ENCODE data around the gene CHI3L2. TPM values are rescaled to one million over a fixed set of nuclear protein-coding genes. Genes with fewer than 3 reads are reported as not detected.
"Not testable (repeated sequence)": the region's sequence is repeated elsewhere in the genome, so short reads cannot be mapped to it uniquely, and the experiment has no call there.

CHI3L2 gene
- polyA plus RNA-seq, 2 donors: 0.28 to 0.49 TPM

GRCh38 chr1:111209622-111210021, 17.9 kb upstream of the CHI3L2 start:
- H3K9me3 ChIP-seq (ENCODE audit: control insufficient read depth in 2 of 2, insufficient read depth in 1 of 2, low read depth in 1 of 2, low read length in 1 of 2): no peaks in the 10 kb centered on the region
- H3K36me3 ChIP-seq (ENCODE audit: control insufficient read depth in 2 of 2, insufficient read depth in 2 of 2, low read length in 1 of 2): no peaks in the 10 kb centered on the region
- H3K27ac ChIP-seq (ENCODE audit: low read depth in 2 of 2, low read length in 1 of 2): no peak overlapping the region
- WGBS, 2 donors: 45 to 70% methylated on average over 4 of the region's 4 CpGs
- no peak overlapping the region for H3K4me3 ChIP-seq (ENCODE audit: low read depth in 1 of 2, low read length in 2 of 2)
- peaks cover 0 to 5% of the 10 kb centered on the region in 2 donors for H3K4me1 ChIP-seq (ENCODE audit: control insufficient read depth in 2 of 2, insufficient read depth in 2 of 2, low read length in 1 of 2)
- H3K27me3 ChIP-seq (ENCODE audit: control insufficient read depth in 1 of 2, insufficient read depth in 2 of 2, low read length in 2 of 2): no peaks in the 10 kb centered on the region

- no peak overlapping the region for H3K4me3 ChIP-seq (ENCODE audit: low read depth in 1 of 2, low read length in 2 of 2)
- H3K27me3 ChIP-seq (ENCODE audit: control insufficient read depth in 1 of 2, insufficient read depth in 2 of 2, low read length in 2 of 2): no peaks in the 10 kb centered on the region
- peaks cover 0 to 4% of the 10 kb centered on the region in 2 donors for H3K4me1 ChIP-seq (ENCODE audit: control insufficient read depth in 2 of 2, insufficient read depth in 2 of 2, low read length in 1 of 2)
- H3K36me3 ChIP-seq (ENCODE audit: control insufficient read depth in 2 of 2, insufficient read depth in 2 of 2, low read length in 1 of 2): no peaks in the 10 kb centered on the region
- 92 to 95% methylated on average over 1 of the region's 1 CpG for WGBS, 2 donors
- no peaks in the 10 kb centered on the region for H3K9me3 ChIP-seq (ENCODE audit: control insufficient read depth in 2 of 2, insufficient read depth in 1 of 2, low read depth in 1 of 2, low read length in 1 of 2)
- no peak overlapping the region for H3K27ac ChIP-seq (ENCODE audit: low read depth in 2 of 2, low read length in 1 of 2)
Observed at GRCh38 chr1:111211921-111212320, 15.6 kb upstream of the CHI3L2 start.

DNA sequence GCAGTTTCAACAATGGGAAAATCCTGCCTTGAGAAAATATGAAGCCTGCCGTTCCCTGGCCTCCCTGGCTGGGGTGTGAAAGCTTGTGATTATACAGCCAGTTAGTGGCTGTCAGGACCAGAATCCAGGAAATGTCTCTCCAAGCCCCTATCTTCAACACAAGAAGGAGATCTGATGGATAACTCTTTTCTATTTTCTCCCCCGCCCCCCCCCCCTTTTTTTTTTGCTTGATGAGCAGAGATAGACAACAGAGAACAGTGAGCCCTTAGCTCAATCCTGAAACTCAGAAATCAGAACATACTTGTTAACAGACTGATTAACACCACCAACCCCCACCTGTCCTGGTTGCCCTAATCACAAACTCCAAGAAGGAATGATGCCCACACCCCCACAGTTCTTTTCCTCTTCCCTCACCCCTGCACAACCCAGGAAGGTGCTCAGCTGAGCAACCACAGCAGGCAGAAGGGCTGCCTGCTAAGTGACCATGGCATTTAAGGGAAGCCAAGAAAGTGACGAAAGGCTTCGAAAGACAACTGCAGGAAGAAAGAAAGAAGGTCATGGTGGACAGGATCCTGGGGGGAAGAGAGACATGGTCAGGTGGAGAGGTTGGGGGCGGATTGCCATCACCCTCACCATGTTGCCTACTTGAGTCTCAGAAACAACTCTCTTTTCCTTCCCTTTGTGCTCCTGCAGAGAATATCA, 14.7 kb upstream of the CHI3L2 start:
- no peak overlapping the region for H3K4me3 ChIP-seq (ENCODE audit: low read depth in 1 of 2, low read length in 2 of 2)
- H3K4me1 ChIP-seq (ENCODE audit: control insufficient read depth in 2 of 2, insufficient read depth in 2 of 2, low read length in 1 of 2): peaks cover 0 to 4% of the 10 kb centered on the region in 2 donors
- WGBS, 2 donors: 81 to 88% methylated on average over 5 of the region's 5 CpGs
- H3K27me3 ChIP-seq (ENCODE audit: control insufficient read depth in 1 of 2, insufficient read depth in 2 of 2, low read length in 2 of 2): no peaks in the 10 kb centered on the region
- H3K36me3 ChIP-seq (ENCODE audit: control insufficient read depth in 2 of 2, insufficient read depth in 2 of 2, low read length in 1 of 2): no peaks in the 10 kb centered on the region
- H3K27ac ChIP-seq (ENCODE audit: low read depth in 2 of 2, low read length in 1 of 2): no peak overlapping the region
- no peaks in the 10 kb centered on the region for H3K9me3 ChIP-seq (ENCODE audit: control insufficient read depth in 2 of 2, insufficient read depth in 1 of 2, low read depth in 1 of 2, low read length in 1 of 2)

DNA sequence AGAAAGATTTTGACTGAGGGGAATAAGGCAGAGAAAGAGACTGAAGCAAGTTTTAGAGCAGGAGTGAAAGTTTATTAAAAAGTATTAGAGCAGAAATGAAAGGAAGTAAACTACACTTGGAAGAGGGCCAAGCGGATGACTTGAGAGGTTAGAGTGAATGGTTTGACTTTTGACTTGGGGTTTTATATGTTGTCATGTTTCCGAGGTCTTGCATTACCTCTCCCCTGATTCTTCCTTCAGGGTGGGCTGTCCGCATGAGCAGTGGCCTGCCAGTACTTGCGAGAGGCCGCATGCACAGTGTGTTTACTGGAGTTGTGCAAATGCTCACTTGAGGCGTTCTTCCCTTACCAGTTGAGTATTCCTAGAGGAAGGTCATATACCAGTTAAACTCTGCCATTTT, 14.1 kb upstream of the CHI3L2 start:
- Histone ChIP-seq H3K27me3 (ENCODE audit: control insufficient read depth in 1 of 2, insufficient read depth in 2 of 2, low read length in 2 of 2) (no peaks in the 10 kb centered on the region), H3K27ac (ENCODE audit: low read depth in 2 of 2, low read length in 1 of 2) (no peak overlapping the region), H3K4me1 (ENCODE audit: control insufficient read depth in 2 of 2, insufficient read depth in 2 of 2, low read length in 1 of 2) (peaks cover 0 to 4% of the 10 kb centered on the region in 2 donors), H3K4me3 (ENCODE audit: low read depth in 1 of 2, low read length in 2 of 2) (no peak overlapping the region), H3K9me3 (ENCODE audit: control insufficient read depth in 2 of 2, insufficient read depth in 1 of 2, low read depth in 1 of 2, low read length in 1 of 2) (no peaks in the 10 kb centered on the region), H3K36me3 (ENCODE audit: control insufficient read depth in 2 of 2, insufficient read depth in 2 of 2, low read length in 1 of 2) (no peaks in the 10 kb centered on the region)
- WGBS, 2 donors: 83 to 85% methylated on average over 6 of the region's 6 CpGs

- no peak overlapping the region for H3K4me3 ChIP-seq (ENCODE audit: low read depth in 1 of 2, low read length in 2 of 2)
- H3K36me3 ChIP-seq (ENCODE audit: control insufficient read depth in 2 of 2, insufficient read depth in 2 of 2, low read length in 1 of 2): no peaks in the 10 kb centered on the region
- no peak overlapping the region for H3K27ac ChIP-seq (ENCODE audit: low read depth in 2 of 2, low read length in 1 of 2)
- peaks cover 0 to 4% of the 10 kb centered on the region in 2 donors for H3K4me1 ChIP-seq (ENCODE audit: control insufficient read depth in 2 of 2, insufficient read depth in 2 of 2, low read length in 1 of 2)
- no peaks in the 10 kb centered on the region for H3K27me3 ChIP-seq (ENCODE audit: control insufficient read depth in 1 of 2, insufficient read depth in 2 of 2, low read length in 2 of 2)
- H3K9me3 ChIP-seq (ENCODE audit: control insufficient read depth in 2 of 2, insufficient read depth in 1 of 2, low read depth in 1 of 2, low read length in 1 of 2): no peaks in the 10 kb centered on the region
- 65 to 75% methylated on average over 6 of the region's 6 CpGs for WGBS, 2 donors
Observed at GRCh38 chr1:111214074-111214801, 13.3 kb upstream of the CHI3L2 start.

- Histone ChIP-seq H3K36me3 (ENCODE audit: control insufficient read depth in 2 of 2, insufficient read depth in 2 of 2, low read length in 1 of 2) (no peaks in the 10 kb centered on the region), H3K9me3 (ENCODE audit: control insufficient read depth in 2 of 2, insufficient read depth in 1 of 2, low read depth in 1 of 2, low read length in 1 of 2) (no peaks in the 10 kb centered on the region), H3K4me1 (ENCODE audit: control insufficient read depth in 2 of 2, insufficient read depth in 2 of 2, low read length in 1 of 2) (peaks cover 0 to 4% of the 10 kb centered on the region in 2 donors), H3K4me3 (ENCODE audit: low read depth in 1 of 2, low read length in 2 of 2) (no peak overlapping the region), H3K27ac (ENCODE audit: low read depth in 2 of 2, low read length in 1 of 2) (peak overlapping the region in 1 of 2 donors; percentile 29), H3K27me3 (ENCODE audit: control insufficient read depth in 1 of 2, insufficient read depth in 2 of 2, low read length in 2 of 2) (no peaks in the 10 kb centered on the region)
- 79 to 84% methylated on average over 7 of the region's 7 CpGs for WGBS, 2 donors
Observed at GRCh38 chr1:111214884-111215283, 12.6 kb upstream of the CHI3L2 start.

DNA sequence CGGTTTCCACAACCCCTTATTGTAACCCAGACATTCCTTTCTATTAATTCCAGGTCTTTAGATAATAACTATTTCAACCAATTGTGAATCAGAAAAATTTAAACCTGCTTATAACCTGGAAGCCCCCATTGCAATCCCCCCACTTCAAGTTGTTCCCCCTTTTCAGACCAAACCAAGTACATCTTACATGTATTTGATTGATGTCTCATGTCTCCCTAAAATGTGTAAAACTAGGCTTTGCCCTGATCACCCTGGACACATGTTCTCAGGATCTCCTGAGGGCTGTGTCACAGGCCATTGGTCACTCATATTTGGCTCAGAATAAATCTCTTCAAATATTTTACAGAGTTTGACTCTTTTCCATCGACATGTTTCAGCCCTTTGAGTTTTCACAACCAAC, 12.2 kb upstream of the CHI3L2 start:
- H3K36me3 ChIP-seq (ENCODE audit: control insufficient read depth in 2 of 2, insufficient read depth in 2 of 2, low read length in 1 of 2); H3K4me3 ChIP-seq (ENCODE audit: low read depth in 1 of 2, low read length in 2 of 2); H3K27me3 ChIP-seq (ENCODE audit: control insufficient read depth in 1 of 2, insufficient read depth in 2 of 2, low read length in 2 of 2); H3K9me3 ChIP-seq (ENCODE audit: control insufficient read depth in 2 of 2, insufficient read depth in 1 of 2, low read depth in 1 of 2, low read length in 1 of 2); H3K27ac ChIP-seq (ENCODE audit: low read depth in 2 of 2, low read length in 1 of 2); H3K4me1 ChIP-seq (ENCODE audit: control insufficient read depth in 2 of 2, insufficient read depth in 2 of 2, low read length in 1 of 2): not testable (repeated sequence)
- 84 to 87% methylated on average over 2 of the region's 2 CpGs for WGBS, 2 donors

- H3K9me3 ChIP-seq (ENCODE audit: control insufficient read depth in 2 of 2, insufficient read depth in 1 of 2, low read depth in 1 of 2, low read length in 1 of 2): no peaks in the 10 kb centered on the region
- peak overlapping the region in 1 of 2 donors; percentile 42 for H3K27ac ChIP-seq (ENCODE audit: low read depth in 2 of 2, low read length in 1 of 2)
- H3K4me1 ChIP-seq (ENCODE audit: control insufficient read depth in 2 of 2, insufficient read depth in 2 of 2, low read length in 1 of 2): peaks cover 0 to 4% of the 10 kb centered on the region in 2 donors
- no peaks in the 10 kb centered on the region for H3K36me3 ChIP-seq (ENCODE audit: control insufficient read depth in 2 of 2, insufficient read depth in 2 of 2, low read length in 1 of 2)
- no peaks in the 10 kb centered on the region for H3K27me3 ChIP-seq (ENCODE audit: control insufficient read depth in 1 of 2, insufficient read depth in 2 of 2, low read length in 2 of 2)
- H3K4me3 ChIP-seq (ENCODE audit: low read depth in 1 of 2, low read length in 2 of 2): no peak overlapping the region
- 72 to 80% methylated on average over 5 of the region's 5 CpGs for WGBS, 2 donors
Observed at GRCh38 chr1:111216751-111217150, 10.8 kb upstream of the CHI3L2 start.

- H3K4me1 ChIP-seq (ENCODE audit: control insufficient read depth in 2 of 2, insufficient read depth in 2 of 2, low read length in 1 of 2): peaks cover 0 to 4% of the 10 kb centered on the region in 2 donors
- WGBS, 2 donors: 66 to 68% methylated on average over 5 of the region's 5 CpGs
Observed at GRCh38 chr1:111217183-111217910, 10.2 kb upstream of the CHI3L2 start.

More at GRCh38 chr1:111217183-111217910, 10.2 kb upstream of the CHI3L2 start:
- Histone ChIP-seq H3K4me3 (ENCODE audit: low read depth in 1 of 2, low read length in 2 of 2) (no peak overlapping the region), H3K27me3 (ENCODE audit: control insufficient read depth in 1 of 2, insufficient read depth in 2 of 2, low read length in 2 of 2) (no peaks in the 10 kb centered on the region), H3K9me3 (ENCODE audit: control insufficient read depth in 2 of 2, insufficient read depth in 1 of 2, low read depth in 1 of 2, low read length in 1 of 2) (no peaks in the 10 kb centered on the region), H3K36me3 (ENCODE audit: control insufficient read depth in 2 of 2, insufficient read depth in 2 of 2, low read length in 1 of 2) (no peaks in the 10 kb centered on the region), H3K27ac (ENCODE audit: low read depth in 2 of 2, low read length in 1 of 2) (no peak overlapping the region)
